Thyroid gland (tissue), 4 donors: ENCODE measurements around the gene URAD. TPM values are rescaled to one million over a fixed set of nuclear protein-coding genes. Genes with fewer than 3 reads are reported as not detected.

Source experiments
- DNase-seq, 2 donors: peaks; one replicate each; pipeline ENCODE4 v3.0.0-alpha.2; 2019
- H3K27ac ChIP-seq, 3 donors: fragments of 200-600 bp; sonication (generic); 1 replicate in 2 of 3; 2 replicates in 1 of 3; pipeline ENCODE4 v1.5.1; 2016 to 2019; ENCODE audit warnings: mild to moderate bottlenecking in 1 of 3, moderate library complexity in 1 of 3
- H3K27me3 ChIP-seq: fragments of 200-600 bp; sonication (generic); one replicate; pipeline ENCODE4 v1.5.1; 2019
- H3K36me3 ChIP-seq, 2 donors: fragments of 200-600 bp; sonication (generic); one replicate each; pipeline ENCODE4 v1.5.1; 2016 to 2019
- H3K4me1 ChIP-seq, 2 donors: fragments of 200-600 bp; sonication (generic); one replicate each; pipeline ENCODE4 v1.5.1; 2017 to 2019
- H3K4me3 ChIP-seq, 3 donors: fragments of 200-600 bp; sonication (generic); replicated peaks in 1 of 3; 1 replicate in 2 of 3; 2 replicates in 1 of 3; pipeline ENCODE4 v1.5.1; 2016; ENCODE audit warnings: mild to moderate bottlenecking in 1 of 3
- H3K9me3 ChIP-seq: fragments of 200-600 bp; sonication (generic); one replicate; pipeline ENCODE4 v1.5.1; 2017
- POLR2A ChIP-seq, 2 donors: fragments of 450-650 bp; IDR thresholded peaks; one replicate each; pipeline ENCODE4 v1.6.1; 2017; ENCODE audit warnings: antibody characterized with exemption in 2 of 2, mild to moderate bottlenecking in 2 of 2, moderate library complexity in 1 of 2
- WGBS, 2 donors: methylation state at CpG; one replicate each; pipeline ENCODE4 v1.1.5; 2017; 5-methylcytosine and 5-hydroxymethylcytosine counted together
- intact Hi-C: fragments of 100-400 bp; cut with DNase I; formaldehyde crosslinking; loops from one replicate; pipeline ENCODE4 v1.15.1; 2023
- total RNA-seq, 4 donors: library from RNA; depleted of rRNA; stranded (reverse); fragments of >200 nt; gene quantifications; one replicate each; pipeline ENCODE4 v1.2.3, GENCODE V29; 2016
- TF ChIP-seq, protein P1 (sequence below), 6 experiments: fragments of 200-600 bp in 3 of 6; fragments of 450-650 bp in 3 of 6; sonication (generic) in 3 of 6; IDR thresholded peaks; one replicate each; pipeline ENCODE4 v1.5.1; 2016 to 2019; ENCODE audit warnings: antibody characterized with exemption in 6 of 6, mild to moderate bottlenecking in 2 of 6, inconsistent platforms in 1 of 6, moderate library complexity in 1 of 6

The URAD gene
- total RNA-seq, 4 donors from 2014 or later = not detected

DNA sequence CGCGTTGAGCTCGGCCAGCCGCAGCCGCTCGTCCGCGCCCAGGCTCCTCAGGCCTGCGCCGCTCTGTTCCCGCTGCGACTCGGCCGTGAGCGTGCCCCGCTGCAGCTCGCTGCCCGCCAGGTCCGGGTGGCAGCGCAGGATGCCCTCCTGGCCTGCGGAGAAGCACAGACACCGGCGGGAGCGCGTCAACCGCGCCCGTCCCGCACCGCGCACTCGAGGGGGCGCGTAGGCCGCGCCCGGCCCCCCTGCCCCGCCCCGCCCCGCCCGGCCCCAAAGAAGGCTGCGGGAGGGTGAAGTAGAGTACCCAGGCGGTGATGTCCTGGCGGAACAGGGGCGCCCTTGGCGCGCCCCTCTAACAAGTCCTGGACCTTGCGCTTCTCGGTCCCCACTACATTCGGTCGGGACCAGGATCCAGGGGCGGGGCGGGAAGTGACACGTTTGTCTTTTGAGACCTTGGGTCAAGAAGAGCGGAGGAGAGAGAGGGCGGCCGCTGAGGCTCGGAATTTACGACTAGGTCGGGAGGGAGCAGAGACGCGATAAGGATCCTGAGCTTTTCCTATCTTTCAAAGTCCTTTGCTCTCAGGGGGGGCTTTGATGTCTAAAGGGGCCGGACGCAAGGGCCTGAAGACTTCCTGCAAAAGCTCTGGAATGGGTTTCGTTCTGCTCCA lies 10.1 kb downstream of the URAD start:
- H3K9me3 ChIP-seq = no peaks in the 10 kb centered on the region
- peaks cover 0 to 18% of the 10 kb centered on the region in 2 donors for H3K4me1 ChIP-seq
- H3K4me3 ChIP-seq = no peak overlapping the region
- DNase-seq = no peak
- H3K27me3 ChIP-seq = peaks cover 36% of the 10 kb centered on the region
- intact Hi-C loops = no loop called here
- no peak for TF ChIP-seq POLR2A (IDR thresholded peaks at IDR 0.05)
- TF ChIP-seq, protein P1, sequence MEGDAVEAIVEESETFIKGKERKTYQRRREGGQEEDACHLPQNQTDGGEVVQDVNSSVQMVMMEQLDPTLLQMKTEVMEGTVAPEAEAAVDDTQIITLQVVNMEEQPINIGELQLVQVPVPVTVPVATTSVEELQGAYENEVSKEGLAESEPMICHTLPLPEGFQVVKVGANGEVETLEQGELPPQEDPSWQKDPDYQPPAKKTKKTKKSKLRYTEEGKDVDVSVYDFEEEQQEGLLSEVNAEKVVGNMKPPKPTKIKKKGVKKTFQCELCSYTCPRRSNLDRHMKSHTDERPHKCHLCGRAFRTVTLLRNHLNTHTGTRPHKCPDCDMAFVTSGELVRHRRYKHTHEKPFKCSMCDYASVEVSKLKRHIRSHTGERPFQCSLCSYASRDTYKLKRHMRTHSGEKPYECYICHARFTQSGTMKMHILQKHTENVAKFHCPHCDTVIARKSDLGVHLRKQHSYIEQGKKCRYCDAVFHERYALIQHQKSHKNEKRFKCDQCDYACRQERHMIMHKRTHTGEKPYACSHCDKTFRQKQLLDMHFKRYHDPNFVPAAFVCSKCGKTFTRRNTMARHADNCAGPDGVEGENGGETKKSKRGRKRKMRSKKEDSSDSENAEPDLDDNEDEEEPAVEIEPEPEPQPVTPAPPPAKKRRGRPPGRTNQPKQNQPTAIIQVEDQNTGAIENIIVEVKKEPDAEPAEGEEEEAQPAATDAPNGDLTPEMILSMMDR (IDR thresholded peaks at IDR 0.05) = no peak
- H3K36me3 ChIP-seq = no peaks in the 10 kb centered on the region
- WGBS, 2 donors = 2 to 3% methylated on average over 9 to 36 of the region's 65 CpGs
- H3K27ac ChIP-seq = no peak overlapping the region

DNA sequence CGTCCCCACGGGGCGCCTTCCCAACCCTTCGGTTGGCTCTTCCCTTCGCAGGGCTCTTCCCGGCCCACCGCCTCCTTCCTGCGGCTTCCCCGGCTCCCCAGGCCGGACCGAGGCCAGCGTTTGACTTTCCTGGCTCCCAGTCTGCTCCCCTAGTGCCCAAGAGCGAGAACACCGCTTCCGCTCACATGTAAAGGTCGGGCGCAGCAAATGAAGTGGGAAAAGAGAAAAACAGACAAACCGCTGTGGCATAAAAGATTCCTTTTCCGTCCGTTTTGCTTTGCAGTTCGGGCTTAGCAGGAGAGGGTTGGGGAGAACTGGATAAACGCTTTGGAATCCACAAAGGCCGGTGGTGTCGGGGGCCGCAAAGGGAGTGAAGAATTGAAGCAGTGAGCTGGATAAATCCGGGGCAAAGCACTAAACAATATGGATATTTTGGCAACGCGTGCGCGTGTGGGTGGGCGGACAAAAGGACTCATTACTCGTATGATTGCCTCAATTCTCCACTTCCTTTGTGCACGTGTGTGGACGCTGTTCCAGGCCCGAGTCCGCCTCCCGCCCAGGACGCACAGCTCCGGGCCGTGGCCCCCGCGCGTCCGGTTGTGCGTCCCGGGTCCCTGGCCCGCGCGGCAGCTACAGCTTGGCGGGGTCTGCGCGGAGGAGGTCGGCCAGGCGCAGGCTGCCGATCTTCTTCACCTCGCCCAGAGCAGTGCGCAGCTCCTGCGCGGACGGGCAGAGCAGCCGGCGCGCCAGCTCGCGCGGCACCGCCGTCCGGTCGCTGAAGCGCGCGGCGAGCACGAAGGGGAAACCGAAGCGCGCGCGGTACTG lies 10.8 kb downstream of the URAD start:
- H3K4me3 ChIP-seq = no peak overlapping the region
- H3K27ac ChIP-seq = no peak overlapping the region
- intact Hi-C loops = no loop called here

DNA sequence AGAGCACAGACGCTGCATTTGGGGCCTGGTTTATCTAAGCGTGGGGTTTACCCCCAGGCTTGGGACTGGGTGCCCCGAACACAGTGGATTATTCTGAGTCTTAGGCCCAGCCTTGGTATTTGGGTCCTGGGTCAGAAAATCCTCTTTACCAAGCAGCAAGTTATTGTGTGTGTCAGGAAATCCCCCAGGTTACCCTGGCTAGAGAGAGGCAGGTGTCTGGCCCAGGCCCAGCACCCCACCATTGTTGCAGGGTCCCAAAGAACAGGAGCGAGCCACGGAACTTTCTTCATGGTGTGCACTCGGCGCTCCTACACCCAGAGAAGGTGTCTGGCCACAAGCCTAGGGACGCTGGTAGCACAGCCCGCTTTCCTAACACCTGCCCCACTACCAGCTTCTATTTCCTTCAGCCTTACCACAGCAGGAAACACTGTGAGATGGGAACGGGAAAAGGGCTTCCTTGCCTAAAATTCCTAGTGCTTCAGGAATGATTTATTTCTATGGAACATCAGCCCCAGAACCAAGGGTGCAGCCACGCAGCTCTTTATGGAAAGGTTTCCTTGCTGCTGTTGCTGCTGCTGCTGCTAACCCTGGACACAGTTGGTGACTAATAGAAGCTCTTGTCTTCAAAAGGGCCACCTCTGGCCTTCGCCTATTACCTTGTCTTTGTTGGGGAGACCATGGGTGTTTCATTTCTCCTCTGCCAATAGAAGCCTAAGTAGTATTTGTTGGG lies 12.0 kb downstream of the URAD start:
- H3K4me3 ChIP-seq = no peak overlapping the region
- no peaks in the 10 kb centered on the region for H3K36me3 ChIP-seq
- intact Hi-C loops = no loop called here
- 7 to 10% methylated on average over 8 to 12 of the region's 12 CpGs for WGBS, 2 donors
- TF ChIP-seq POLR2A (IDR thresholded peaks at IDR 0.05) = no peak
- no peaks in the 10 kb centered on the region for H3K9me3 ChIP-seq
- DNase-seq = no peak
- H3K27ac ChIP-seq = no peak overlapping the region
- H3K4me1 ChIP-seq = peaks cover 0 to 18% of the 10 kb centered on the region in 2 donors
- H3K27me3 ChIP-seq = peaks cover 26% of the 10 kb centered on the region

More for the DNA sequence above, 10.8 kb downstream of the URAD start:
- 2 to 4% methylated on average over 20 to 47 of the region's 80 CpGs for WGBS, 2 donors
- TF ChIP-seq POLR2A (IDR thresholded peaks at IDR 0.05) = no peak
- TF ChIP-seq, protein P1 (IDR thresholded peaks at IDR 0.05) = no peak
- no peaks in the 10 kb centered on the region for H3K9me3 ChIP-seq
- peaks cover 33% of the 10 kb centered on the region for H3K27me3 ChIP-seq
- peaks cover 0 to 18% of the 10 kb centered on the region in 2 donors for H3K4me1 ChIP-seq
- H3K36me3 ChIP-seq = no peaks in the 10 kb centered on the region
- DNase-seq = no peak

DNA sequence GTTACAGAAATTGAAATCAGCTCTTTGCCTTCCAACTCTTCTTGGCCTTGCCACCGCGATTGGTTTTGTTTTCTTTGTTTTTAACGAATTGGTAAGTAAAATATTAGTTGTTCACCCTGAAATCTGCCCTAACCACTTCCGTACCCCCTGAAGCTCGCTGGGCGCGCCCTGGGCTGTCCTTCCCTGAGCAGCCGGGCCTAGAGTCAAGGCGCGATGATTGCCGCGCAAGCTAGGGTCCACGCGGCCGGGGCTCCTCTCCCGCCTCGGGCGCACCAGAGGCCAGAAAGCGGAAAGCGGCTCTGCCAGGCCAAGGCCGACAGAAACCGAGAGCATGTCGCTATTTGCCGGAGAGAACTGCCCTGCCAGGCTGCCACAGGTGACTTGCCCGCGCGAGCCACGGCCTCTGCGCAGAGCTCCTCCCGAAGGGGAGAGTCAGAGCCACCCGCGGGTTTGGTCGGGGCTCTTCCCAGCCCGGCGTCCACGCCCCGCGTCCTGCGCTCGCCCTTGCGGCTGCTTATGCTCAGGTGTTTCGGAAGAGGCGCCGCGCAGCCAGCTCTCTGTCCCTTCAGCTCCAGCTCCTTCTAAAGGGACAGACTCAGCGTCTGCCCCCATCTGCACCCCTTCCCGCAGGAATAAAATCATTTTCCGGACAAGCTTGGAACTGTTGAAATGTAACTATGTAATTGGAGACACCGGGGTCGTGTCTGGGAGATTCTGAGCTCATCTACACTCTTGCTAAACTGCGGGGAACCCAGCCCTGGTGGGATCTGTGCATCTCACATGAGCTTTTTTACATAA lies 12.7 kb downstream of the URAD start:
- no peaks in the 10 kb centered on the region for H3K36me3 ChIP-seq
- no peak for DNase-seq
- H3K4me3 ChIP-seq = no peak overlapping the region
- WGBS, 2 donors = 3 to 5% methylated on average over 25 to 26 of the region's 51 CpGs
- H3K9me3 ChIP-seq = no peaks in the 10 kb centered on the region
- TF ChIP-seq POLR2A (IDR thresholded peaks at IDR 0.05) = no peak
- TF ChIP-seq, protein P1 (IDR thresholded peaks at IDR 0.05) = no peak
- peaks cover 0 to 18% of the 10 kb centered on the region in 2 donors for H3K4me1 ChIP-seq
- H3K27me3 ChIP-seq = peaks cover 26% of the 10 kb centered on the region
- intact Hi-C loops = no loop called here
- no peak overlapping the region for H3K27ac ChIP-seq
